ENCODE results near the gene MDP1.
"Not testable (repeated sequence)": the region's sequence is repeated elsewhere in the genome, so short reads cannot be mapped to it uniquely, and the experiment has no call there.

Gene MDP1

GRCh38 chr14:24250354-24250753, 34.5 kb upstream of the MDP1 start:
- no peak for DNase-seq

GRCh38 chr14:24249230-24250021, 33.6 kb upstream of the MDP1 start:
- no peak for DNase-seq

GRCh38 chr14:24247422-24247821, 31.6 kb upstream of the MDP1 start:
- DNase-seq = no peak

GRCh38 chr14:24246765-24247212, 30.9 kb upstream of the MDP1 start:
- no peak for DNase-seq

- DNase-seq = not testable (repeated sequence)
Observed at GRCh38 chr14:24245350-24245749, 29.5 kb upstream of the MDP1 start.

- peak in 1 of 2 experiments; percentile 60 for DNase-seq
Observed at GRCh38 chr14:24243336-24243836, 27.5 kb upstream of the MDP1 start.

GRCh38 chr14:24241829-24242443, 26.1 kb upstream of the MDP1 start:
- peak; percentile 98 to 99 for DNase-seq

- no peak for DNase-seq
Observed at GRCh38 chr14:24240110-24240918, 24.4 kb upstream of the MDP1 start.

- DNase-seq = no peak
Observed at GRCh38 chr14:24238527-24239037, 22.7 kb upstream of the MDP1 start.

- no peak for DNase-seq
Observed at GRCh38 chr14:24238123-24238522, 22.3 kb upstream of the MDP1 start.

- no peak for DNase-seq
Observed at GRCh38 chr14:24237463-24237955, 21.6 kb upstream of the MDP1 start.

GRCh38 chr14:24236689-24237462, 21.0 kb upstream of the MDP1 start:
- no peak for DNase-seq

- DNase-seq = no peak
Observed at GRCh38 chr14:24235804-24236688, 20.2 kb upstream of the MDP1 start.

GRCh38 chr14:24234095-24235005, 18.5 kb upstream of the MDP1 start:
- DNase-seq = no peak

- no peak for DNase-seq
Observed at GRCh38 chr14:24233538-24233866, 17.6 kb upstream of the MDP1 start.

GRCh38 chr14:24232645-24233537, 17.0 kb upstream of the MDP1 start, which contains the start of gene GMPR2:
GMPR2 (plus strand) TSS chr14:24232929; CDS start chr14:24233254, 325 bp downstream.
- DNase-seq = peak in 1 of 2 experiments; percentile 94

GRCh38 chr14:24232121-24232644, 16.3 kb upstream of the MDP1 start, which contains the start of gene NEDD8:
NEDD8 (minus strand) TSS chr14:24232367; CDS start chr14:24232267, 100 bp downstream.
- DNase-seq = peak; percentile 95 to 96

Data from NCI-H524 (cell line).